Gastrocnemius medialis (tissue), 4 donors: ENCODE data around the gene JAML.

ENCODE experiments used
- CTCF ChIP-seq, 5 experiments: fragments of 450-650 bp in 3 of 5; fragments of 200-600 bp in 2 of 5; sonication (generic) in 2 of 5; IDR thresholded peaks in 4 of 5; conservative IDR thresholded peaks in 1 of 5; 1 replicate in 4 of 5; 2 replicates in 1 of 5; pipeline ENCODE4 v1.5.1; 2016 to 2019; ENCODE audit warnings: antibody characterized with exemption in 5 of 5, mild to moderate bottlenecking in 3 of 5, moderate library complexity in 3 of 5
- POLR2A ChIP-seq, 2 donors: fragments of 450-650 bp; IDR thresholded peaks; one replicate each; pipeline ENCODE4 v1.6.1; 2017; ENCODE audit warnings: antibody characterized with exemption in 2 of 2, mild to moderate bottlenecking in 2 of 2, moderate library complexity in 2 of 2

GRCh38 chr11:118161786-118162185 lies 63.0 kb downstream of the JAML start:
- TF ChIP-seq CTCF (IDR thresholded peaks at IDR 0.05 in 4 of 5, conservative IDR thresholded peaks at IDR 0.05 in 1 of 5) = no peak
- no peak for TF ChIP-seq POLR2A (IDR thresholded peaks at IDR 0.05)
